OCI-LY7 (cell line): Measurements from ENCODE around the gene PIP4K2A. TPM values are rescaled to one million over a fixed set of nuclear protein-coding genes. Genes with fewer than 3 reads are reported as not detected.
"Not testable (repeated sequence)": the region's sequence is repeated elsewhere in the genome, so short reads cannot be mapped to it uniquely, and the experiment has no call there.

Experiments used
- BruUV-seq: library from RNA; stranded (reverse); fragments of 400-500 nt; replicated peaks from 2 replicates; lab custom pipeline; 2021; lab: Mats Ljungman, UMichigan
- CTCF ChIA-PET: fragments of 300-600 bp; sonication (Branson Sonifier 250); formaldehyde crosslinking; loops from one replicate; lab custom pipeline; 2022; ENCODE audit warnings: antibody characterized with exemption; ENCODE audit not compliant: unreplicated experiment; lab: Charles Lee
- POLR2A ChIA-PET: fragments of 300-600 bp; sonication (Branson Sonifier 250); formaldehyde crosslinking; loops from one replicate; lab custom pipeline; 2022; ENCODE audit warnings: antibody characterized with exemption; lab: Charles Lee
- DNase-seq: peaks from one replicate; pipeline ENCODE4 v3.0.0-alpha.2; 2015; ENCODE audit warnings: low spot score
- H2AFZ ChIP-seq: fragments of 200-600 bp; sonication (generic), shearing (Covaris generic); 2 replicates; pipeline ENCODE4 v1.6.1; 2014; ENCODE audit warnings: mild to moderate bottlenecking, antibody characterized with exemption, low read length, moderate library complexity
- H3K27ac ChIP-seq: fragments of 200-600 bp; sonication (generic); 2 replicates; pipeline ENCODE4 v1.5.1; 2014; ENCODE audit warnings: mixed run types, low read depth, mild to moderate bottlenecking, moderate library complexity, low read length, inconsistent platforms; ENCODE audit not compliant: poor library complexity, severe bottlenecking
- H3K36me3 ChIP-seq: fragments of 200-600 bp; sonication (generic); 2 replicates; pipeline ENCODE4 v1.6.1; 2014; ENCODE audit warnings: mild to moderate bottlenecking, antibody characterized with exemption, low read length, moderate library complexity, mixed read lengths; ENCODE audit not compliant: insufficient read depth
- H3K4me1 ChIP-seq: fragments of 200-600 bp; sonication (generic); 2 replicates; pipeline ENCODE4 v1.5.1; 2014; ENCODE audit warnings: mild to moderate bottlenecking, low read length; ENCODE audit not compliant: insufficient read depth, poor library complexity, severe bottlenecking
- H3K4me2 ChIP-seq: fragments of 200-600 bp; sonication (generic); 2 replicates; pipeline ENCODE4 v1.6.1; 2014; ENCODE audit warnings: mild to moderate bottlenecking, low read length
- H3K4me3 ChIP-seq: fragments of 200-600 bp; sonication (generic); 2 replicates; pipeline ENCODE4 v1.5.1; 2014; ENCODE audit warnings: mild to moderate bottlenecking, low read depth, low read length; ENCODE audit not compliant: poor library complexity, severe bottlenecking
- H3K79me2 ChIP-seq: fragments of 200-600 bp; sonication (generic); 2 replicates; pipeline ENCODE4 v1.6.1; 2016; ENCODE audit warnings: low read depth, mild to moderate bottlenecking, low read length, moderate library complexity, mixed read lengths; ENCODE audit not compliant: insufficient read depth
- H3K9me2 ChIP-seq: fragments of 200-600 bp; sonication (generic); 2 replicates; pipeline ENCODE4 v1.6.1; 2016; ENCODE audit warnings: mild to moderate bottlenecking, low read length, mixed read lengths; ENCODE audit not compliant: insufficient read depth
- H3K9me3 ChIP-seq: fragments of 200-600 bp; sonication (generic); 2 replicates; pipeline ENCODE4 v1.6.1; 2014; ENCODE audit warnings: mild to moderate bottlenecking, mixed run types, low read length, mixed read lengths
- H4K20me1 ChIP-seq: fragments of 200-600 bp; sonication (generic); 2 replicates; pipeline ENCODE4 v1.6.1; 2014; ENCODE audit warnings: mild to moderate bottlenecking, antibody characterized with exemption, low read length, moderate library complexity, mixed read lengths; ENCODE audit not compliant: insufficient read depth
- EZH2phosphoT487 ChIP-seq: fragments of 200-600 bp; sonication (generic); IDR thresholded peaks from 2 replicates; pipeline ENCODE4 v1.6.1; 2018; ENCODE audit warnings: low read depth, borderline replicate concordance, mild to moderate bottlenecking, mixed run types, antibody characterized with exemption, low read length, moderate library complexity, mixed read lengths
- intact Hi-C: fragments of 100-400 bp; cut with micrococcal nuclease; formaldehyde crosslinking; loops from one replicate; pipeline ENCODE4 v1.10.0; 2022; ENCODE audit not compliant: unreplicated experiment
- total RNA-seq, 2 experiments: library from RNA; depleted of rRNA in 1 of 2; stranded (reverse); fragments of >200 nt in 1 of 2; shearing (Covaris generic) in 1 of 2; gene quantifications; 2 replicates each; pipeline ENCODE4 v1.2.3, GENCODE V29; 2014 to 2022
- TF ChIP-seq, protein P1 (sequence below): fragments of 200-600 bp; sonication (generic); conservative IDR thresholded peaks from 2 replicates; pipeline ENCODE4 v1.5.1; 2014; ENCODE audit warnings: mild to moderate bottlenecking, antibody characterized with exemption, low read length, moderate library complexity, mixed read lengths

The PIP4K2A gene
- total RNA-seq, 2 experiments from 2014 or later, result 32.5 to 42.6 TPM

GRCh38 chr10:22742678-22743077 is 28.3 kb upstream of the PIP4K2A start:
- Histone ChIP-seq H3K4me3 (no peak overlapping the region), H3K9me3 (no peaks in the 10 kb centered on the region), H3K9me2 (no peaks in the 10 kb centered on the region), H3K4me1 (peaks cover 13% of the 10 kb centered on the region), H3K36me3 (no peaks in the 10 kb centered on the region), H3K27ac (no peak overlapping the region), H3K4me2 (peak overlapping the region; percentile 22), H3K79me2 (no peaks in the 10 kb centered on the region), H4K20me1 (no peaks in the 10 kb centered on the region), H2AFZ (no peak overlapping the region)
- POLR2A ChIA-PET, result interaction anchor here (0.5 to 1.4 kb wide), 3 partner anchors 20 to 30 kb away, joined by 3 to 4 read pairs (median 3); no protein-coding TSS in a partner anchor
- CTCF ChIA-PET, result no interaction called here
- no TSS peak for BruUV-seq
- intact Hi-C loops, result no loop called here
- TF ChIP-seq, protein P1, sequence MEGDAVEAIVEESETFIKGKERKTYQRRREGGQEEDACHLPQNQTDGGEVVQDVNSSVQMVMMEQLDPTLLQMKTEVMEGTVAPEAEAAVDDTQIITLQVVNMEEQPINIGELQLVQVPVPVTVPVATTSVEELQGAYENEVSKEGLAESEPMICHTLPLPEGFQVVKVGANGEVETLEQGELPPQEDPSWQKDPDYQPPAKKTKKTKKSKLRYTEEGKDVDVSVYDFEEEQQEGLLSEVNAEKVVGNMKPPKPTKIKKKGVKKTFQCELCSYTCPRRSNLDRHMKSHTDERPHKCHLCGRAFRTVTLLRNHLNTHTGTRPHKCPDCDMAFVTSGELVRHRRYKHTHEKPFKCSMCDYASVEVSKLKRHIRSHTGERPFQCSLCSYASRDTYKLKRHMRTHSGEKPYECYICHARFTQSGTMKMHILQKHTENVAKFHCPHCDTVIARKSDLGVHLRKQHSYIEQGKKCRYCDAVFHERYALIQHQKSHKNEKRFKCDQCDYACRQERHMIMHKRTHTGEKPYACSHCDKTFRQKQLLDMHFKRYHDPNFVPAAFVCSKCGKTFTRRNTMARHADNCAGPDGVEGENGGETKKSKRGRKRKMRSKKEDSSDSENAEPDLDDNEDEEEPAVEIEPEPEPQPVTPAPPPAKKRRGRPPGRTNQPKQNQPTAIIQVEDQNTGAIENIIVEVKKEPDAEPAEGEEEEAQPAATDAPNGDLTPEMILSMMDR, result no peak
- TF ChIP-seq EZH2phosphoT487, result no peak
- DNase-seq, result peak; percentile 60

- H3K4me1 ChIP-seq, result peaks cover 13% of the 10 kb centered on the region
- H3K9me3 ChIP-seq, BruUV-seq, H3K9me2 ChIP-seq, H3K27ac ChIP-seq, DNase-seq, H3K36me3 ChIP-seq, H2AFZ ChIP-seq, H3K79me2 ChIP-seq, H3K4me2 ChIP-seq, intact Hi-C loops, H4K20me1 ChIP-seq, H3K4me3 ChIP-seq, CTCF ChIA-PET: not testable (repeated sequence)
- POLR2A ChIA-PET, result interaction anchor here (1.4 to 2.3 kb wide), 2 partner anchors 9 to 21 kb away, joined by 3 to 11 read pairs; no protein-coding TSS in a partner anchor
These were observed 27.3 kb upstream of the PIP4K2A start for GRCh38 chr10:22741631-22742030.

GRCh38 chr10:22740180-22740579 is 25.8 kb upstream of the PIP4K2A start:
- Histone ChIP-seq H3K9me3 (no peaks in the 10 kb centered on the region), H3K79me2 (no peaks in the 10 kb centered on the region), H3K4me1 (peaks cover 13% of the 10 kb centered on the region), H3K4me2 (no peak overlapping the region), H3K9me2 (no peaks in the 10 kb centered on the region), H3K27ac (no peak overlapping the region), H3K4me3 (no peak overlapping the region), H4K20me1 (no peaks in the 10 kb centered on the region), H3K36me3 (no peaks in the 10 kb centered on the region), H2AFZ (no peak overlapping the region)
- CTCF ChIA-PET, result no interaction called here
- no TSS peak for BruUV-seq
- TF ChIP-seq EZH2phosphoT487, result no peak
- TF ChIP-seq, protein P1, result no peak
- no peak for DNase-seq
- intact Hi-C loops, result no loop called here
- POLR2A ChIA-PET, result interaction anchor here (0.7 to 2.3 kb wide), 5 partner anchors 11 to 1711 kb away, joined by 3 to 11 read pairs (median 3); no protein-coding TSS in a partner anchor
